ENCODE results near the gene ALOX12B. TPM values are rescaled to one million over a fixed set of nuclear protein-coding genes. Genes with fewer than 3 reads are reported as not detected.
A peak's percentile ranks its signal among the peaks of the same experiment; 100 is the strongest.
"Not testable (repeated sequence)": the region's sequence is repeated elsewhere in the genome, so short reads cannot be mapped to it uniquely, and the experiment has no call there.

ALOX12B gene
- polyA plus RNA-seq, 1 donor from 2014 or later, result 0.41 TPM

- Mint-ChIP-seq H3K9me3 (no peaks in the 10 kb centered on the region), H3K27me3 (peaks cover 24% of the 10 kb centered on the region), H3K4me1 (peaks cover 0 to 2% (median 2%) of the 10 kb centered on the region in 3 donors), H3K4me3 (peak overlapping the region in 3 of 4 donors; percentile 18 to 76 (median 67)), H3K27ac (no peak overlapping the region), H3K36me3 (peaks cover 2% of the 10 kb centered on the region)
Measured at GRCh38 chr17:8109661-8110455, 22.3 kb upstream of the ALOX12B start.

GRCh38 chr17:8108972-8109660 lies 21.6 kb upstream of the ALOX12B start:
- peak overlapping the region in 3 of 4 donors; percentile 39 to 58 (median 43) for H3K4me3 Mint-ChIP-seq
- H3K9me3 Mint-ChIP-seq, result no peaks in the 10 kb centered on the region
- H3K4me1 Mint-ChIP-seq, result peaks cover 0 to 2% (median 2%) of the 10 kb centered on the region in 3 donors
- H3K27ac Mint-ChIP-seq, result peak overlapping the region in 1 of 3 donors; percentile 4
- peaks cover 2% of the 10 kb centered on the region for H3K36me3 Mint-ChIP-seq
- H3K27me3 Mint-ChIP-seq, result peaks cover 19% of the 10 kb centered on the region

- H3K4me3 Mint-ChIP-seq, H3K9me3 Mint-ChIP-seq, H3K4me1 Mint-ChIP-seq, H3K36me3 Mint-ChIP-seq, H3K27me3 Mint-ChIP-seq: not testable (repeated sequence)
- peak overlapping the region in 1 of 3 donors; percentile 4 for H3K27ac Mint-ChIP-seq
Measured at GRCh38 chr17:8106980-8107379, 19.5 kb upstream of the ALOX12B start.

- H3K4me1 Mint-ChIP-seq, result peaks cover 0 to 2% (median 2%) of the 10 kb centered on the region in 3 donors
- H3K27ac Mint-ChIP-seq, result no peak overlapping the region
- H3K36me3 Mint-ChIP-seq, result no peaks in the 10 kb centered on the region
- H3K9me3 Mint-ChIP-seq, result no peaks in the 10 kb centered on the region
- H3K27me3 Mint-ChIP-seq, result peaks cover 6% of the 10 kb centered on the region
- H3K4me3 Mint-ChIP-seq, result peak overlapping the region in 2 of 4 donors; percentile 15 to 79
Measured at GRCh38 chr17:8105957-8106398, 18.5 kb upstream of the ALOX12B start.

- Mint-ChIP-seq H3K9me3 (no peaks in the 10 kb centered on the region), H3K27ac (no peak overlapping the region), H3K36me3 (no peaks in the 10 kb centered on the region), H3K4me1 (peaks cover 0 to 2% (median 2%) of the 10 kb centered on the region in 3 donors), H3K27me3 (no peaks in the 10 kb centered on the region), H3K4me3 (no peak overlapping the region)
Measured at GRCh38 chr17:8104911-8105310, 17.4 kb upstream of the ALOX12B start.

GRCh38 chr17:8103549-8103948 lies 16.0 kb upstream of the ALOX12B start:
- H3K9me3 Mint-ChIP-seq, result no peaks in the 10 kb centered on the region
- H3K4me3 Mint-ChIP-seq, result no peak overlapping the region
- H3K27ac Mint-ChIP-seq, result no peak overlapping the region
- H3K36me3 Mint-ChIP-seq, result no peaks in the 10 kb centered on the region
- H3K4me1 Mint-ChIP-seq, result peaks cover 0 to 2% (median 0%) of the 10 kb centered on the region in 3 donors
- no peaks in the 10 kb centered on the region for H3K27me3 Mint-ChIP-seq

- no peak overlapping the region for H3K4me3 Mint-ChIP-seq
- no peaks in the 10 kb centered on the region for H3K4me1 Mint-ChIP-seq
- peak overlapping the region in 1 of 3 donors; percentile 35 for H3K27ac Mint-ChIP-seq
- no peaks in the 10 kb centered on the region for H3K27me3 Mint-ChIP-seq
- no peaks in the 10 kb centered on the region for H3K9me3 Mint-ChIP-seq
- H3K36me3 Mint-ChIP-seq, result no peaks in the 10 kb centered on the region
Measured at GRCh38 chr17:8101721-8102120, 14.2 kb upstream of the ALOX12B start.

GRCh38 chr17:8100763-8101162 lies 13.2 kb upstream of the ALOX12B start:
- H3K36me3 Mint-ChIP-seq, result no peaks in the 10 kb centered on the region
- H3K27ac Mint-ChIP-seq, result no peak overlapping the region
- H3K27me3 Mint-ChIP-seq, result peaks cover 6% of the 10 kb centered on the region
- H3K9me3 Mint-ChIP-seq, result no peaks in the 10 kb centered on the region
- no peak overlapping the region for H3K4me3 Mint-ChIP-seq
- no peaks in the 10 kb centered on the region for H3K4me1 Mint-ChIP-seq

GRCh38 chr17:8100111-8100510 lies 12.6 kb upstream of the ALOX12B start:
- Mint-ChIP-seq H3K9me3 (no peaks in the 10 kb centered on the region), H3K27ac (no peak overlapping the region), H3K4me1 (no peaks in the 10 kb centered on the region), H3K36me3 (no peaks in the 10 kb centered on the region), H3K4me3 (no peak overlapping the region), H3K27me3 (peaks cover 6% of the 10 kb centered on the region)

GRCh38 chr17:8096541-8096940 lies 9.0 kb upstream of the ALOX12B start:
- peaks cover 6% of the 10 kb centered on the region for H3K27me3 Mint-ChIP-seq
- H3K4me1 Mint-ChIP-seq, result peaks cover 9 to 11% (median 10%) of the 10 kb centered on the region in 3 donors
- H3K4me3 Mint-ChIP-seq, result no peak overlapping the region
- no peak overlapping the region for H3K27ac Mint-ChIP-seq
- no peaks in the 10 kb centered on the region for H3K36me3 Mint-ChIP-seq
- no peaks in the 10 kb centered on the region for H3K9me3 Mint-ChIP-seq

- Mint-ChIP-seq H3K4me1 (peaks cover 17 to 21% (median 19%) of the 10 kb centered on the region in 3 donors), H3K27ac (peak overlapping the region in 1 of 3 donors; percentile 31), H3K9me3 (no peaks in the 10 kb centered on the region), H3K4me3 (no peak overlapping the region), H3K36me3 (no peaks in the 10 kb centered on the region), H3K27me3 (peaks cover 10% of the 10 kb centered on the region)
Measured at GRCh38 chr17:8095361-8095760, 7.8 kb upstream of the ALOX12B start.

GRCh38 chr17:8091033-8091687 lies 3.6 kb upstream of the ALOX12B start:
- H3K27ac Mint-ChIP-seq, result peak overlapping the region; percentile 6 to 92 (median 71)
- H3K4me1 Mint-ChIP-seq, result peaks cover 23 to 32% (median 31%) of the 10 kb centered on the region in 3 donors
- H3K36me3 Mint-ChIP-seq, result no peaks in the 10 kb centered on the region

GRCh38 chr17:8089728-8090127 lies 2.2 kb upstream of the ALOX12B start:
- Mint-ChIP-seq H3K4me1 (peaks cover 23 to 32% (median 31%) of the 10 kb centered on the region in 3 donors), H3K9me3 (no peaks in the 10 kb centered on the region), H3K27ac (peak overlapping the region in 1 of 3 donors; percentile 88), H3K4me3 (peak overlapping the region in 1 of 4 donors; percentile 5), H3K27me3 (peaks cover 6% of the 10 kb centered on the region), H3K36me3 (no peaks in the 10 kb centered on the region)

More at GRCh38 chr17:8091033-8091687, 3.6 kb upstream of the ALOX12B start:
- H3K4me3 Mint-ChIP-seq, result peak overlapping the region; percentile 29 to 91 (median 74)
- H3K9me3 Mint-ChIP-seq, result no peaks in the 10 kb centered on the region
- peaks cover 10% of the 10 kb centered on the region for H3K27me3 Mint-ChIP-seq

- Mint-ChIP-seq H3K4me1 (peaks cover 19 to 27% (median 27%) of the 10 kb centered on the region in 3 donors), H3K27me3 (peaks cover 6% of the 10 kb centered on the region), H3K27ac (no peak overlapping the region), H3K9me3 (no peaks in the 10 kb centered on the region), H3K36me3 (no peaks in the 10 kb centered on the region), H3K4me3 (peak overlapping the region in 1 of 4 donors; percentile 28)
Measured at GRCh38 chr17:8087952-8088230, 375 bp upstream of the ALOX12B start.

- no peak overlapping the region for H3K27ac Mint-ChIP-seq
- no peaks in the 10 kb centered on the region for H3K27me3 Mint-ChIP-seq
- H3K9me3 Mint-ChIP-seq, result no peaks in the 10 kb centered on the region
- H3K36me3 Mint-ChIP-seq, result no peaks in the 10 kb centered on the region
- H3K4me3 Mint-ChIP-seq, result no peak overlapping the region
- peaks cover 6 to 17% (median 7%) of the 10 kb centered on the region in 3 donors for H3K4me1 Mint-ChIP-seq
Measured at GRCh38 chr17:8084250-8084649, 3.3 kb downstream of the ALOX12B start.

Measured in IgD-negative memory B cell (primary cell).